Activated CD4-positive, alpha-beta T cell treated with anti-CD3 and anti-CD28 coated beads for 4 hours (primary cell): Measurements from ENCODE around the gene APOL6.

Experiments
- DNase-seq, 2 donors: peaks; one replicate each; pipeline ENCODE4 v3.0.0-alpha.2; 2020

APOL6 gene

GRCh38 chr22:35648066-35649025, at the start of gene APOL6:
APOL6 (plus strand) TSS chr22:35648446; CDS start chr22:35656426, 7,980 bp downstream.
- peak; percentile 55 to 67 for DNase-seq

- DNase-seq: no peak
These were observed 48.9 kb upstream of the APOL6 start for GRCh38 chr22:35599364-35599763.

- DNase-seq: no peak
These were observed 47.8 kb upstream of the APOL6 start for GRCh38 chr22:35600476-35600875.

GRCh38 chr22:35601013-35601580, 47.1 kb upstream of the APOL6 start:
- no peak for DNase-seq

- DNase-seq: no peak
These were observed 46.3 kb upstream of the APOL6 start for GRCh38 chr22:35601743-35602615.

- no peak for DNase-seq
These were observed 43.5 kb upstream of the APOL6 start for GRCh38 chr22:35604621-35605368.

GRCh38 chr22:35605369-35605680, 42.9 kb upstream of the APOL6 start:
- no peak for DNase-seq

GRCh38 chr22:35605851-35606481, 42.3 kb upstream of the APOL6 start:
- no peak for DNase-seq

- DNase-seq: no peak
These were observed 41.3 kb upstream of the APOL6 start for GRCh38 chr22:35606916-35607315.

GRCh38 chr22:35608088-35608487, 40.2 kb upstream of the APOL6 start:
- DNase-seq: no peak

- DNase-seq: no peak
These were observed 39.0 kb upstream of the APOL6 start for GRCh38 chr22:35609261-35609660.

- no peak for DNase-seq
These were observed 38.5 kb upstream of the APOL6 start for GRCh38 chr22:35609761-35610160.

GRCh38 chr22:35610741-35611140, 37.5 kb upstream of the APOL6 start:
- DNase-seq: no peak

- no peak for DNase-seq
These were observed 36.9 kb upstream of the APOL6 start for GRCh38 chr22:35611200-35611890.

GRCh38 chr22:35611891-35612576, 36.2 kb upstream of the APOL6 start:
- DNase-seq: no peak

- DNase-seq: no peak
These were observed 35.3 kb upstream of the APOL6 start for GRCh38 chr22:35612903-35613302.

GRCh38 chr22:35614404-35614803, 33.8 kb upstream of the APOL6 start:
- no peak for DNase-seq

- DNase-seq: no peak
These were observed 33.1 kb upstream of the APOL6 start for GRCh38 chr22:35615156-35615555.

- no peak for DNase-seq
These were observed 32.2 kb upstream of the APOL6 start for GRCh38 chr22:35616043-35616442.

GRCh38 chr22:35617137-35617755, 31.0 kb upstream of the APOL6 start, which contains the start of gene MB:
MB (minus strand) TSS chr22:35617329; CDS start chr22:35617257, 72 bp downstream.
- no peak for DNase-seq
